Hematopoietic multipotent progenitor cell treated with erythropoietin and hydrocortisone succinate and interleukin-3 and kit ligand, for 15 days (in vitro differentiated cells): ENCODE results near the gene ZNF862.
"Not testable (repeated sequence)": the region's sequence is repeated elsewhere in the genome, so short reads cannot be mapped to it uniquely, and the experiment has no call there.

Source experiments
- DNase-seq: peaks from one replicate; pipeline ENCODE4 v3.0.0-alpha.2; 2015; ENCODE audit warnings: low spot score

Gene ZNF862

DNA sequence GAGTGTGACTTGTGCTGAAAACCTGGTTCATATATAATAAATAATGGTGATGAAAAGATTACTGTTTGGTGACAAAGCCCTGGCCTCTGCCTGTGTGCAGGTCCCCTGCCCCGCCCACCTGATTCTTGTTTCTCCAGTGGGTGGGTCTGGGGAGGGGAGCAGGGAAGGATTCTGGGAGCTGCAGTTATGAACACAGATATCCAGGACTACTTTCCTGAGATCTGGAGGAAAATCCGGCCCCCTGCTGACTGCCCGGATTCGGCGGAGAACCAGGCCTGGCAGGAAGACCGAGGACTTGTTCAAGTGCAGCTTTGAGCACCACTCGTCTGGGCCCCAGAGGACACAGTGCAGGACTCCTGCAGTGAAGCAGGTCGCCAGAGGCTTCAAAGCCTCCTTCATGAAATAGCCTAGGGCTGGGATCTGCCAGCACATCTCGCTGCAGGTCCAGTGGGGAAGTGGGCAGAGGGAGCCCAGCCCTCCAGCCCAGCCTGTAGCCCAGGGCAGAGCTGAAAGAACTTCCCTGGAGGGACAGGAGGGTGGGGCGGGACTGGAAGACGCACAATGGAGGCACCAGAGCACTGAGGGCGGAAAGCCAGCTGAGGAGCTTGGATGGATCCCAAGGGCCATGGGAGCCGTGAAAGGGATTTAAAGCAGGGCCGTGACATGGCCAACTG, 42.6 kb downstream of the ZNF862 start:
- no peak for DNase-seq

DNA sequence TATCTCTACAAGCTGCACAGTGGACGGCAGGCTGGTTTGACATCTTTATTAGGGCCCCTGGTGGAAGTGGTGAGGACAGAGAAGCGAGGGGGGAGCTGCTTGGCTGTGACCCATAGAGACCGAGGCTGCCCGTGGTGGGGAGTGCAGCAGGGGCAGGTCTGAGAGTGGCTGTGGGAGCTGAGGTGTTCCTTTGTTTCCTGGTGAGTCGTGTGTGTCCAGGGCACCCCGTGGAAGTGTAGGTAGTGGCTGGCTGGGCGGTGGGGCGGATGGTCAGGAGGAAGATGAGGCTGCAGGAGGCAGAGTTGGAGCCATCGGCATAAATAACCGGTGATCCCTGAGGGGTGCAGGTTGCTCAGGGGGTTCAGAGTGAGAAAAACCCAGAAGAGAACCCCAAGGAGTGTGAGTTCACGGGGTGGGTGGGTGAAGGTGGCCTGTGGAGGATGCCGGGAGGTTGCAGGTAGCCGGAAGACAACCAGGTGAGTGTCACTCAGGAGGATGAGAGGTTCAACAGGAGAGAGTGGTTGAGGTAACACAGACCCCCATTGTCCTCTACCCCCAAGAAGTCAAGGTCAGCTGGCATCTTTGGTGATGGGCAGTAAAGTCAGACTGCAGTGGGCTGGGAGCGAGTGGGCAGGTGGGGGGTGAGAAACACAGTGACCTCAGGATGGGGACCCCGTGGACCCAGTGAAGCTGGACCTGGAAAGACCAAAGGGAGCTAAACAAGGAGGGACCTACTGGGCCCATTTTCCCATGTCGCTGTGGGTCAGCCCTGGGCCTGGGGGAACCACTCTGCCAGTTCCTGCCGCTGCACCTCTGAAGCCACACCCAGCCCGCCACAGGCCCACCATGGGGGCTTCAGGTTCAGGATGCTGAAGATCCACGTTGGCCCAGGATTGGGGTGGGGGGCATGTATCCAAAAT, 43.4 kb downstream of the ZNF862 start:
- no peak for DNase-seq

DNA sequence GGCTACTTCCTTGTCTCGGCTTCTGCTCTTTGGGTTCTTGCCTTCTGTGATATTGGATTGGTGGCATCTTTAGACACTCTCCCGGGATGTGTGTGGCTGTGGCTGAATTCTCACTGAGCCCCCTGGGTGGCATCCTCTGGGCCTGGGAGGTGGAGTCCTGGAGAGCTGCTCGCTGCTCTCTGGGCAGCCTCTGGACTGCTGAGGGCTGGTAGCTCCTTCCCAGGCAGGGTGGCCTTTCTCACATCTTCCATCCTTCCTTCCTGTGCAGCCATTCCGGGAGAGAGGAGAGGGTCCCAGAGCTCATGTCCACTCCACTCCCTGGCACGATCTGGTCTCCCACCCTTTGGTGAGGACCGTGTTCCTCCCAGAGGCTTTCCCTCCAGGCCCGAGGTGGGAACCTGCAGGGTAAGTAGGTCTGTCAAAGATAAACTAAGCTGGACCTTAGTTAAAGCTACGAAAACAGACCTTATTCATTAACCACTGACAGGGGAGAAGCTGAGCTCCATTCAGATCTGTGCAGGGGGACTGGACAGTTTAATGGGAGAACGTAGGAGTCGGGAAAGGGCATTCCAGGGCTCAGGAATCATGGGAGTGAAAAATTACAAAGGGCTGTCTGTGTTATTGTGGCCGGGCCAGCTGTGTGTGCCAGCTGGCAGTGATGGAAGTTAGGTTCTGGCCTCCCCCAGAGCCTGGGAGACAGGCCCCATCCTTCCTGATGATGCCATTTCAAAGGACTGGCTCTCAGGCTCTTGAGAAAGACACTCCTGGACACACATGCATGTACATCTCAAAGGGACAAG, 44.3 kb downstream of the ZNF862 start:
- no peak for DNase-seq

DNA sequence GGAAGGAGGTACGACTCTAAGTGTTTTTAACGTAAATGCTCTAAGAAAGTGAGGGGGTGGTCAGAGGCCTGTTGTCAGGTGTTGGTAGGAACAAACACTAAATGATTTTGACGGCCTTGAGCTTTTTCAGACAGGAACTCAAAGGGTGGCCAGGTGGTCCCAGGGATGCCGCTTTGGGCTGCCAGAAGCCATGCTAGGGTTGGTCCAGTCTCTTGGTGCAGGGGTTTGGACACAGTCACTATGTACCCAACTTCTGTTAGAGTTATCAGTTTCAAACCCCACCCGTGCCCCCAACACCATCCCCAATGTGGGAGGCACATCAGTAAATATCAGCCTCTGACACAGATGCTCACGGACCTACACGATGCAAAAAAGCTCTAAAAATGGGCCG, 44.9 kb downstream of the ZNF862 start:
- DNase-seq, result no peak

DNA sequence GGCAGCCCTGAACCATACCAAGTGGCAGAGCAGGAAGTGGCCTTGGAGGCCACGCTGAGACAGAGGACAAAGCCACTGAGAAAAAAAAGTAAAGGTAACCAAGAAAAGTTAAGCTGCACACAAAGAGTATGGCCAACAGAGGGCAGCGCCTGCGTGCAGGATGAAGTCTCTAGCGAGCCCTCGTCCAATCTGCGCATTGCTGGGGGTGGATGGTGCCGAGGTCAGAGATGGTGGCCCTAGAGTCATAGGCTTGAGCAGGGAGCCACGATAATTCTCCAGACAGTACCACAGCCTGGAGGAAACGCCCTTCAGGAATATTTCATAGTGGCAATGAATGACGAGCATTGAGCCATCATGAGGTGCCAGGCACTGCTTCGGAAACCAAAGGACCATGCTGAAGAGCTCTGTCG, 45.3 kb downstream of the ZNF862 start:
- DNase-seq, result no peak

DNA sequence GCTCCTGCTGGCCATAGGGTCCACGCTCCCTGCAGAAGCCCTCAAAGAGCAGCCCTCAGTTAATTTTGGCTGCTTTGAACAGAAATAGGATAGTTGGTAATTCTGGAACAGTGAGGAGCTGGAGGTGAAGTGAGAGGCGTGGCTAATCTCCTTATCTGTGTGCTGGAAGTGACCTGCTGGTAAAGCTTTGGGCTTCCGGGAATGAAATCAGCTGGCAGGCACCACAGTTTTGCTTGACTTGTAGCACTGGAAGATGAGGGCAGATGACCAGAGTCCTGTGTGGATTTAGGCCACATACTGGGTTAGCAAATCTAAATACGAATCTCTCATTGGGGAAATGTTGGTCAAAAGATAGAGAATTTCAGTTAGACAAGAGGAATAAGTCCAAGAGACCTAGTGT, 45.8 kb downstream of the ZNF862 start:
- no peak for DNase-seq

DNA sequence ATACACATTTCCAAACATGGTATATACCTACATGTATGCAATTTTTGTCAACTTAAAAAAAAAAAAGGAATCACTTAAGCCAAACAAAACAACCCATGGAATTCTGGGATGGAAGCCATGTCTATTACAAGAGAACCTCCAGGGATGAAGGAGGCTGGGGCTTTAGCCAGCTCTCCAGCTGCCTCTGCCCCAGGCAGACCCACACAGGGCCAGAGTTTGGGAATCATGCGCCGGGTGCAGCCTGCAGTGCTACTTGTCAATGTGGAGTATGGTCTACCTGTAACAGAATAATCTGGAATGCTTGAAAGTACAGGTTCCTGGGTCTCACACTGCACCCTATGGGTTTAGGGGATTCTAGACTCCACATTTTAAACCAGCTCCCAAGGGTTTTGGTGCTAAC, 46.4 kb downstream of the ZNF862 start:
- DNase-seq, result no peak

DNA sequence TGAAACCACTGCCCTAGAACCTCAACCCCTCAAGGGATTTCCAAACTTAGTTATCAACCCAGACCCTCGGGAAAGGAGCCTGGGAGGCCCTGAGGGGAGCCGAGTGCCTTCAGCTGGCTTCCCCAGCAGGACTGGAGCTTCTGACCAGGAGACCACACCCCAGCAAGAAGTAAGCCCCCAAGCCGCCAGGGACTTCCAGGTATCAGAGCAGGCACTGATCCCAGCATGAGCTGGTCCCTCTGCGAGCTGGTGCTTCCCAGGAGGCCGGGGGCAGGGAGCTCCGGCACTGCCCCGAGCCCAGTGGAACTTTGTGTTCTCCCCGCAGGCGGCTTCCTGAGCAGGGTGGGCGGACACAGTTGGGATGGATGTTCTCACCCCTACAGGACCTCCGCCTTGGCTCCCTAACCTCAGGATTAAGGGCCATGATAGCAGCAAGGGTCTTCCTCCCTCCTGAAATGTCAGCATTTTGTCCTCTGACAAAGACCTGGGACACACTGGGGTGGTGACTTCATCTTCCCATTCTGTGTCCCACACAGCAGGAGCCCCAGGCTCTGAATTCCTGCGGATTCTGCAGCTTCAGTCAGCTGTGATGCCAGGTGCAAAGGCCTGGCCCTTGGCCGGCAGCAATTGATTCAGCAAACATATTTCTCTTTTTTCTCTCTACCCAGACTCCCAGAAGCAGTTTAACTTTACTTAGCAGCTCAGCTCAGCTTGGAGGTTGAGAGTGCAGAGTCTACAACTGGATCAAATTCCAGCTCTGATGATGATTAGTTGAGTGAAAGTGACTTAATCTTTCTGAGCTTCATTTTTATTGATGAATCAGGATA, 47.2 kb downstream of the ZNF862 start:
- DNase-seq, result no peak

DNA sequence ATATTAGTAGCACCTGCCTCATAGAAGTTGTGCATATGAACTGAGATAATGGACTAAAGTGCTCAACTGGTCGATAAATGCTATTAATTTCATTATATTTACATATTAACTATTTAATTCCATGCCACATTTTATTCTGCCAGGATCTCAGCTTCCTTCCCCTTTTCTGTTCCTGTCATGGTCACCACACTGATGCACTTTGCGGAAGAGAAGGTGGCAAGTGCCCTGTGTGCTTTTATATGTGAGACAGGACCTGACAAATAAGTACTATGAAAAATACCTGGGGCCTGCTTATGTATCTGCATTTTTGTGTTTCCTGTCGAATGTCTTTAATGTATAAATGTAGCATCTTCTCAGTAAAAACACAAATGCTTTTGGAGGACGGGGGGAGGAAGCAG, 47.8 kb downstream of the ZNF862 start:
- DNase-seq, result no peak

DNA sequence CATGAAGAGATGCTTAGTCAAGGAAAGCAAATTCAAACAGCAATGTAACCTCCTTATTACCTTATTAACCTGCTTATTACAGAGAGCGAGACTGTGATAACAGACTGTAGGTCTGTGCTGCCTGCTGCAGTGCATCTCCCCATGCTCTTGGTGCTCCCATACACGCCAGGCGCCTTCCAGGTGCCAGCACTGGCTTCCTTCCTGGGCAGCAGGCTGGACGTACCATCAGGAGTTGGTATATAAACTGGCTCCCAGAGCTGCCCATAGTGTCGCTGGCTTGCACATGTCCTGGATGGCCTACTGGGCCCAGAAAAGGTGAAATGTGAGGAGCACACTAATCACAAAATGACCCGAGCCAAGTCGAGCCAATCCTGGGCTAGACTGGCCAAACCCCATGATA, 49.1 kb downstream of the ZNF862 start:
- no peak for DNase-seq

DNA sequence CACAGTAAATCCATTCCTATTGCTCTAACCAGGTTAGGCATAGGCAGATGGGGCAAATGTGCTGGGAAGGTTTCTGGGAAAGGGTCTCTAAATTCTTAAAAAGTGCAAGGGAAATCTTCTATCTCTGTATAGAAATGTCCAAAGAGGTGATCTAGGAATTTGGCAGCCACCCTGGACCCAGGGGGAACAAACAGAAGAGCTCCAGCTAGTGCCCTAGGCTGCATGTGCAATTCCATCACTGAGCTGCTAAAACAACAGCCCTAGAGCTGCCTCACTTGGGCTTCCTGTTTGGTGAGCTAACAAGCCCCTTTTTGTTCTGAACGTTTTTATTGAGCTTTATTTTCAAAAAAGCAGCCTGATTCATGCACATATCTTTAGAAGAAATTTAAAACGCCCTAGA, 52.5 kb downstream of the ZNF862 start:
- not testable (repeated sequence) for DNase-seq

DNA sequence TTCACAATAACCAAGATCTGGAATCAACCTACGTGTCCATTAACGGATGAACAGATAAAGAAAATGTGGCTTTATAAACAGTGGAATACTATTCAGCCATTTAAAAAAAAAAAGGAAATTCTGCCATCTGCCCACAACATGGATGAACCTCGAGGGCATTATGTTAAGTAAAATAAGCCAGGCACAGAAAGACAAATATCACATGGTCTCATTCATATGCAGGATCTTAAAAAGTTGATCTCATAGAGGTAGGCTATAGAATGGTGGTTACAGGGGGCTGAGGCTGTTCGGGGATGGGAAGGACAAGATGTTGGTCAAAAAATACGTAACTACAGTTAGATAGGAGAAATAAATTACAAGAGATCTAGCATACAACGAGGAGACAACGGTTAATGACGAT, 56.8 kb downstream of the ZNF862 start:
- DNase-seq, result not testable (repeated sequence)

DNA sequence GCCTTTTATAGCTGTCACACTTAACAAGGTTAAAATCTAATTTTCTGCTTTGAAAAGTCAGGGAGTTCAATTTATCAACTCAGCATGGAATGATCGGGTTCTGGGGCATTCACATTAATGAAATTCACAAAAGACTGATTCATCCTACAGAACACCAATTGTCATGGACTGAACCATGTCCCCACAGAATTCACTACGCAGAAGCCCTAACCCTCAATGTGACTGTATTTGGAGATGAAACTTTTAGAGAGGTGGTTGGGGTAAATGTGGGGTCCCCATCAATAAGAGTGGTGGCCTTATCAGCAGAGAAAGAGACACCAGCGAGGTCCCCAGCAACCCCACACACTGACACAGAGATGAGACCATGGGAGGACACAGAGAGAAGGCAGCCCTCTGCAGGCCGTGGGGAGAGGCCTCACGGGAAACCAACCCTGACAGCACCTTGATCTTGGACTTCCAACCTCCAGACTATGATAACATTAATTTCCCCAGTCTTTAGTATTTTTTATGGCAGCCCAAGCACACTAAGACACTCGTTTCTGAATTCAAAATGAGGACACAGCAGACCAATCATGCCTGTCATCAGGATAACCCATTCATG, 69.7 kb downstream of the ZNF862 start:
- not testable (repeated sequence) for DNase-seq

DNA sequence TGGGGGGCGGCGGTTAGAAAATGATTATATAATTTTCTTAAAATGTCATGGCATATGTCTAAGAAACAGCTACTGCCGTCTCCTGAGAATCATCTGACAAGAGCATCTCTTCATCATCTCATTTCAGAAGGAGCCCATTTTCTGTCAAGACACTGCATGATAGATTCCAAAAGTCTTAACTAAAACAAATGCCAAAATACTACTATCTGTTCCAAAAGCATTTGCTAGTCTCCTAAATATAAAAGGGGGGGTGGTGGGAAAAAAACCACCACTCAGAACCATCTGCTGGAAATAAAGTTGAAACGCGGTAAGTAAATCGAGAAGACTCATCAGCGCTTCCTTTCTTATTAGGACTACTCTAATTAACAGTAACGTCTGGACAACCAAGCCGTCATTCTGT, 72.0 kb downstream of the ZNF862 start:
- not testable (repeated sequence) for DNase-seq

DNA sequence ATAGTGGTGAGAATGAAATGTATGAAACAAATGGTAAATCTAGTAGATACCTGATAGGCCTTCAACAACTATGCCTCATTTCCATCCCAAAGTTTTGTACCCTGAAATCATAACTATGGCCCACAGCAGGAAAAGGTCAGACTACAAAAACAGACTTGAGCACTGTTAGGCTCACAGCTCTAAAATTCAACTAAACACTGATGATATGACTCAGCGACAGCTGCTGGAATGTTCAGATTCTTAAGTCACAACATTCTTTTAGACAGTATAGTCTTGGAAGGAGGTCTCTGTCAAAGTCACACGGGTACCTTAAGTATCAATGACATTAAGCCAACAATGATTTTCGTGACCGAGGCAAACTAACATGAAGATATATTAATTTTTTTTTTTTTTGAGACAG, 74.0 kb downstream of the ZNF862 start:
- DNase-seq, result not testable (repeated sequence)
